Choroid plexus epithelial cell (primary cell): ENCODE data around the gene TOP2B.

ENCODE experiments used
- DNase-seq: peaks from one replicate; pipeline ENCODE4 v3.0.0-alpha.2; 2010; ENCODE audit warnings: low read depth
- H3K4me3 ChIP-seq: 2 replicates; pipeline ENCODE4 v1.5.1; 2011; ENCODE audit warnings: low read depth, mild to moderate bottlenecking, control low read depth, low read length, moderate library complexity
- TF ChIP-seq, protein P1 (sequence below): conservative IDR thresholded peaks from 2 replicates; pipeline ENCODE4 v1.5.1; 2011; ENCODE audit warnings: low read depth, mild to moderate bottlenecking, control low read depth, inconsistent platforms, low read length, moderate library complexity

Gene TOP2B

GRCh38 chr3:25687742-25688141 lies 23.0 kb upstream of the TOP2B start:
- no peak for DNase-seq
- H3K4me3 ChIP-seq, result no peak overlapping the region
- TF ChIP-seq, protein P1, sequence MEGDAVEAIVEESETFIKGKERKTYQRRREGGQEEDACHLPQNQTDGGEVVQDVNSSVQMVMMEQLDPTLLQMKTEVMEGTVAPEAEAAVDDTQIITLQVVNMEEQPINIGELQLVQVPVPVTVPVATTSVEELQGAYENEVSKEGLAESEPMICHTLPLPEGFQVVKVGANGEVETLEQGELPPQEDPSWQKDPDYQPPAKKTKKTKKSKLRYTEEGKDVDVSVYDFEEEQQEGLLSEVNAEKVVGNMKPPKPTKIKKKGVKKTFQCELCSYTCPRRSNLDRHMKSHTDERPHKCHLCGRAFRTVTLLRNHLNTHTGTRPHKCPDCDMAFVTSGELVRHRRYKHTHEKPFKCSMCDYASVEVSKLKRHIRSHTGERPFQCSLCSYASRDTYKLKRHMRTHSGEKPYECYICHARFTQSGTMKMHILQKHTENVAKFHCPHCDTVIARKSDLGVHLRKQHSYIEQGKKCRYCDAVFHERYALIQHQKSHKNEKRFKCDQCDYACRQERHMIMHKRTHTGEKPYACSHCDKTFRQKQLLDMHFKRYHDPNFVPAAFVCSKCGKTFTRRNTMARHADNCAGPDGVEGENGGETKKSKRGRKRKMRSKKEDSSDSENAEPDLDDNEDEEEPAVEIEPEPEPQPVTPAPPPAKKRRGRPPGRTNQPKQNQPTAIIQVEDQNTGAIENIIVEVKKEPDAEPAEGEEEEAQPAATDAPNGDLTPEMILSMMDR, result no peak

GRCh38 chr3:25686766-25687165 lies 22.1 kb upstream of the TOP2B start:
- H3K4me3 ChIP-seq, result no peak overlapping the region
- TF ChIP-seq, protein P1, result no peak
- DNase-seq, result no peak

GRCh38 chr3:25683882-25684281 lies 19.2 kb upstream of the TOP2B start:
- TF ChIP-seq, protein P1, result no peak
- DNase-seq, result no peak
- no peak overlapping the region for H3K4me3 ChIP-seq

- H3K4me3 ChIP-seq, result no peak overlapping the region
- DNase-seq, result no peak
- TF ChIP-seq, protein P1, result no peak
Measured at GRCh38 chr3:25683410-25683809, 18.7 kb upstream of the TOP2B start.

GRCh38 chr3:25679642-25680302 lies 15.1 kb upstream of the TOP2B start:
- DNase-seq, result no peak
- TF ChIP-seq, protein P1, result no peak
- no peak overlapping the region for H3K4me3 ChIP-seq

GRCh38 chr3:25679166-25679565 lies 14.5 kb upstream of the TOP2B start:
- no peak for DNase-seq
- TF ChIP-seq, protein P1, result no peak
- H3K4me3 ChIP-seq, result no peak overlapping the region

GRCh38 chr3:25678581-25678980 lies 13.9 kb upstream of the TOP2B start:
- TF ChIP-seq, protein P1, result no peak
- peak; percentile 66 for DNase-seq
- H3K4me3 ChIP-seq, result no peak overlapping the region
